H1 (cell line): ENCODE data around the gene DPH1. TPM values are rescaled to one million over a fixed set of nuclear protein-coding genes. Genes with fewer than 3 reads are reported as not detected.

Source experiments
- CTCF ChIA-PET: fragments of 300-600 bp; sonication (Branson Sonifier 250); formaldehyde crosslinking; loops from one replicate; lab custom pipeline; 2021; ENCODE audit not compliant: partially characterized antibody; lab: Charles Lee
- POLR2A ChIA-PET: fragments of 300-600 bp; sonication (Branson Sonifier 250); formaldehyde crosslinking; loops from one replicate; lab custom pipeline; 2021; ENCODE audit warnings: inconsistent platforms; ENCODE audit not compliant: partially characterized antibody; lab: Charles Lee
- DNase-seq, 2 experiments: peaks; one replicate each; pipeline versions ENCODE4 v3.0.0 to v3.0.0-alpha.2; 2010 to 2022; ENCODE audit warnings: low spot score in 2 of 2, low read depth in 1 of 2, mixed read lengths in 1 of 2
- FAIRE-seq: peaks from 2 replicates; lab custom pipeline; 2011; peaks lifted over from hg19 to GRCh38; lab: Jason Lieb, UNC
- H2AFZ ChIP-seq: 2 replicates; pipeline ENCODE4 v1.8.1; 2012; ENCODE audit warnings: low read length, inconsistent platforms
- H2AK5ac ChIP-seq: 2 replicates; pipeline ENCODE4 v1.6.1; 2013; ENCODE audit warnings: low read depth, low read length
- H2BK120ac ChIP-seq: replicated peaks from 2 replicates; pipeline ENCODE3; 2013; ENCODE audit warnings: low read depth, low read length, inconsistent platforms
- H2BK12ac ChIP-seq: 2 replicates; pipeline ENCODE4 v1.6.1; 2013; ENCODE audit warnings: low read depth, low read length
- H2BK15ac ChIP-seq: 2 replicates; pipeline ENCODE4 v1.6.1; 2013; ENCODE audit warnings: low read length
- H2BK20ac ChIP-seq: 2 replicates; pipeline ENCODE4 v1.6.1; 2013; ENCODE audit warnings: low read length
- H2BK5ac ChIP-seq: 2 replicates; pipeline ENCODE4 v1.6.1; 2013; ENCODE audit warnings: low read depth, low read length
- H3K14ac ChIP-seq: 2 replicates; pipeline ENCODE4 v1.6.1; 2013; ENCODE audit warnings: inconsistent platforms; ENCODE audit not compliant: insufficient read length
- H3K18ac ChIP-seq: 2 replicates; pipeline ENCODE4 v1.6.1; 2013; ENCODE audit warnings: low read length; ENCODE audit errors: extremely low read depth
- H3K23ac ChIP-seq: 2 replicates; pipeline ENCODE4 v1.6.1; 2013; ENCODE audit warnings: inconsistent platforms; ENCODE audit not compliant: insufficient read length
- H3K23me2 ChIP-seq: 2 replicates; pipeline ENCODE4 v1.6.1; 2013; ENCODE audit warnings: low read depth, low read length
- H3K27ac ChIP-seq: 2 replicates; pipeline ENCODE4 v1.6.1; 2011; ENCODE audit warnings: low read depth, low read length, inconsistent platforms
- H3K27me3 ChIP-seq, 4 experiments: replicated peaks in 1 of 4; 1 replicate in 1 of 4; 2 replicates in 3 of 4; pipeline versions ENCODE4 v1.6.1 to v1.8.1; 2011 to 2013; ENCODE audit warnings: low read length in 3 of 4, mild to moderate bottlenecking in 3 of 4, inconsistent platforms in 2 of 4, mixed read lengths in 2 of 4, moderate library complexity in 1 of 4; ENCODE audit not compliant: control insufficient read depth in 3 of 4, insufficient read depth in 3 of 4; ENCODE audit errors: extremely low read depth in 1 of 4
- H3K36me3 ChIP-seq, 4 experiments: 2 replicates each; pipeline versions ENCODE4 v1.6.1 to v1.8.1; 2011 to 2013; ENCODE audit warnings: mild to moderate bottlenecking in 4 of 4, low read length in 3 of 4, moderate library complexity in 2 of 4, control low read depth in 1 of 4, inconsistent platforms in 1 of 4; ENCODE audit not compliant: insufficient read depth in 4 of 4, control insufficient read depth in 2 of 4
- H3K4ac ChIP-seq: replicated peaks from 2 replicates; pipeline ENCODE3; 2013; ENCODE audit warnings: low read length, low read depth, mixed read lengths, inconsistent platforms; ENCODE audit not compliant: insufficient read length
- H3K4me1 ChIP-seq, 4 experiments: replicated peaks in 1 of 4; 1 replicate in 1 of 4; 2 replicates in 3 of 4; pipeline versions ENCODE4 v1.6.1 to v1.8.1; 2011 to 2013; ENCODE audit warnings: low read length in 3 of 4, inconsistent platforms in 2 of 4, mixed read lengths in 1 of 4; ENCODE audit not compliant: insufficient read depth in 4 of 4, control insufficient read depth in 3 of 4
- H3K4me2 ChIP-seq, 2 experiments: 2 replicates each; pipeline versions ENCODE4 v1.6.1 to v1.8.1; 2011 to 2013; ENCODE audit warnings: low read depth in 2 of 2, low read length in 2 of 2, control low read depth in 1 of 2, inconsistent platforms in 1 of 2, mild to moderate bottlenecking in 1 of 2; ENCODE audit not compliant: insufficient read depth in 1 of 2
- H3K4me3 ChIP-seq, 4 experiments: fragments of 200-600, 300-600 bp in 1 of 4; sonication (generic), shearing (Covaris generic), sonication (Bioruptor Twin) in 1 of 4; 2 replicates each; pipeline versions ENCODE4 v1.5.1 to v1.8.1; 2011 to 2016; ENCODE audit warnings: low read length in 4 of 4, low read depth in 3 of 4, control low read depth in 2 of 4, inconsistent platforms in 2 of 4, mild to moderate bottlenecking in 2 of 4, mixed read lengths in 1 of 4, moderate library complexity in 1 of 4; ENCODE audit not compliant: insufficient read depth in 2 of 4; ENCODE audit errors: extremely low read depth in 1 of 4
- H3K56ac ChIP-seq: replicated peaks from 2 replicates; pipeline ENCODE3; 2013; ENCODE audit warnings: low read depth, mild to moderate bottlenecking, mixed read lengths, low read length, inconsistent platforms; ENCODE audit not compliant: insufficient read length
- H3K79me1 ChIP-seq: 2 replicates; pipeline ENCODE4 v1.6.1; 2013; ENCODE audit warnings: low read depth, low read length, control low read depth
- H3K79me2 ChIP-seq, 2 experiments: 2 replicates each; pipeline versions ENCODE4 v1.6.1 to v1.8.1; 2012 to 2013; ENCODE audit warnings: low read length in 2 of 2, mild to moderate bottlenecking in 2 of 2, inconsistent platforms in 1 of 2; ENCODE audit not compliant: insufficient read depth in 2 of 2, control insufficient read depth in 1 of 2
- H3K9ac ChIP-seq, 4 experiments: replicated peaks in 1 of 4; 1 replicate in 1 of 4; 2 replicates in 3 of 4; pipeline versions ENCODE4 v1.6.1 to v1.8.1; 2011 to 2013; ENCODE audit warnings: low read depth in 3 of 4, low read length in 3 of 4, control low read depth in 2 of 4, mild to moderate bottlenecking in 2 of 4, moderate library complexity in 2 of 4, inconsistent platforms in 1 of 4; ENCODE audit errors: extremely low read depth in 1 of 4
- H3K9me3 ChIP-seq, 2 experiments: 2 replicates each; pipeline versions ENCODE4 v1.6.1 to v1.8.1; 2012 to 2013; ENCODE audit warnings: mild to moderate bottlenecking in 2 of 2, moderate library complexity in 2 of 2, control low read depth in 1 of 2, inconsistent platforms in 1 of 2, low read depth in 1 of 2, low read length in 1 of 2, mixed read lengths in 1 of 2; ENCODE audit not compliant: insufficient read depth in 2 of 2
- H4K20me1 ChIP-seq, 2 experiments: replicated peaks in 1 of 2; 2 replicates each; pipeline versions ENCODE3 to v1.8.1; 2011 to 2013; ENCODE audit warnings: inconsistent platforms in 2 of 2, low read length in 2 of 2, mild to moderate bottlenecking in 1 of 2; ENCODE audit not compliant: insufficient read depth in 2 of 2, control insufficient read depth in 1 of 2
- H4K5ac ChIP-seq: 2 replicates; pipeline ENCODE4 v1.6.1; 2013; ENCODE audit warnings: low read length, low read depth, mixed read lengths, inconsistent platforms; ENCODE audit not compliant: insufficient read length
- H4K8ac ChIP-seq: 2 replicates; pipeline ENCODE4 v1.8.0; 2013; ENCODE audit warnings: mild to moderate bottlenecking, moderate library complexity, low read length, inconsistent platforms; ENCODE audit not compliant: insufficient read depth; ENCODE audit errors: extremely low read depth
- H4K91ac ChIP-seq: replicated peaks from 2 replicates; pipeline ENCODE3; 2013; ENCODE audit warnings: low read length, mixed read lengths, inconsistent platforms; ENCODE audit not compliant: insufficient read length
- CTCF ChIP-seq, 3 experiments: IDR thresholded peaks; 1 replicate in 2 of 3; 2 replicates in 1 of 3; pipeline versions ENCODE4 v1.5.1 to v1.6.1; 2011; ENCODE audit warnings: low read length in 3 of 3, mild to moderate bottlenecking in 3 of 3, inconsistent platforms in 2 of 3, low read depth in 1 of 3, moderate library complexity in 1 of 3; ENCODE audit not compliant: insufficient read depth in 1 of 3; ENCODE audit errors: control extremely low read depth in 1 of 3
- EGR1 ChIP-seq: IDR thresholded peaks from 2 replicates; pipeline ENCODE4 v1.6.1; 2011; ENCODE audit warnings: low read depth, low read length, borderline replicate concordance
- JUND ChIP-seq: IDR thresholded peaks from 2 replicates; pipeline ENCODE4 v1.6.1; 2011; ENCODE audit warnings: mild to moderate bottlenecking, improper control_type of control experiment, low read length
- KDM4A ChIP-seq: IDR thresholded peaks from one replicate; pipeline ENCODE4 v1.7.1; 2012; ENCODE audit warnings: low read depth, mild to moderate bottlenecking, moderate library complexity, low read length, inconsistent platforms; ENCODE audit not compliant: severe bottlenecking
- POU5F1 ChIP-seq: IDR thresholded peaks from 2 replicates; pipeline ENCODE4 v1.6.1; 2011; ENCODE audit warnings: low read depth, mild to moderate bottlenecking, low read length, moderate library complexity
- SP4 ChIP-seq: IDR thresholded peaks from 2 replicates; pipeline ENCODE4 v1.6.1; 2012; ENCODE audit warnings: low read length, inconsistent platforms
- SRF ChIP-seq: IDR thresholded peaks from 2 replicates; pipeline ENCODE4 v1.6.1; 2011; ENCODE audit warnings: mild to moderate bottlenecking, low read depth, low read length, moderate library complexity
- TAF1 ChIP-seq: IDR thresholded peaks from 2 replicates; pipeline ENCODE4 v1.6.1; 2011; ENCODE audit warnings: mild to moderate bottlenecking, low read depth, low read length
- TAF7 ChIP-seq: optimal IDR thresholded peaks from 2 replicates; pipeline ENCODE3; 2011; ENCODE audit warnings: low read depth, mild to moderate bottlenecking, inconsistent platforms, low read length, moderate library complexity, borderline replicate concordance
- ZNF274 ChIP-seq: IDR thresholded peaks from 2 replicates; pipeline ENCODE4 v1.7.0; 2012; ENCODE audit warnings: low read length, borderline replicate concordance; ENCODE audit errors: extremely low read depth
- WGBS, 2 experiments: shearing (Covaris generic) in 1 of 2; methylation state at CpG; one replicate each; pipeline versions ENCODE4 v1.1.6 to v1.1.7; 2013 to 2015; ENCODE audit warnings: low lambda C conversion rate in 2 of 2, mixed read lengths in 2 of 2, inconsistent platforms in 1 of 2, low coverage in 1 of 2, missing lambda C conversion rate in 1 of 2; ENCODE audit not compliant: insufficient replicate concordance in 2 of 2, insufficient coverage in 1 of 2, insufficient read length in 1 of 2; ENCODE audit errors: extremely low coverage in 1 of 2, missing lambda C conversion rate in 1 of 2; 5-methylcytosine and 5-hydroxymethylcytosine counted together
- polyA plus RNA-seq, 7 experiments: library from polyadenylated mRNA; depleted of rRNA in 3 of 7; stranded (reverse) in 5 of 7; unstranded in 2 of 7; fragments of >200 nt in 5 of 7; fragments of 200-250 nt in 2 of 7; gene quantifications; 1 replicate in 5 of 7; 2 replicates in 1 of 7; 4 replicates in 1 of 7; pipeline versions ENCODE4 v1.2.1 to v1.2.3, GENCODE V29; 2011 to 2013; ENCODE audit warnings: missing spikeins in 2 of 7, mixed read lengths in 2 of 7
- total RNA-seq: library from RNA; stranded (reverse); fragmentation: NEBNext Ultra II Directional; extraction: Animal tissue kit (Norgen Biotek cat#: 25700); gene quantifications from 2 replicates; pipeline ENCODE4 v1.2.1, GENCODE V29; 2021

The DPH1 gene
- total and polyA plus RNA-seq, 2 of the 8 experiments (the other 6 are each of a cell fraction or from before 2014, with no cell fraction given): 24.9 to 30.0 TPM

DNA sequence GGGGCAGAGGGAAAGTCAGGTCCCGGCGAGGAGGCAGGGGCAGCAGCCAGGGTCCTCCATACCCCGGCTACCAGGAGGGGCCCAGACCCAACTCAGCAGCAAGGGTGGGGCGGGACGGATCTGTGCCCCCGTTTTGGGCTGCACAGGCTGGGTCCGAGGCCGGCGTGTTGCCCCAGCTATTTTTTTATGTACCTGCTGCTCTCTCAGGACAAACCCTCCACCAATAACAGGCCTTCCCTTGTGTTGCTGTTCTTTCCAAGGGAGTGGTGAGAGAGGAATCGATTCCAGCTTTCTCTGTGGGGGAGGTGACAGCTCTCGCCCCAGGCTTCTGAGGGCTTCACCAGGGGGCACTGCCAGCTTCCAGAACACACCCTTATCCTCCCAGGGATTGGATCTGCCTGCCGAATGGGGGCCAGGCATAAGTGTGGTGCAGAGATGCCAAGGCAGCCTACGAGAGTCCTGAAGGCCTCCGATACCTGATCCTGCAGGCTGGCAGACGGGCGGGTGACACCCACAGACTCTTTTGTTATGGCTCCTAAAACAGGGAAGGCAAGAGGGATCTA, 27.1 kb upstream of the DPH1 start:
- no peak overlapping the region for H2AFZ ChIP-seq
- H2BK5ac ChIP-seq: no peak overlapping the region
- no peak overlapping the region for H2BK120ac ChIP-seq
- no peak overlapping the region for H2BK12ac ChIP-seq
- H3K56ac ChIP-seq: no peak overlapping the region
- no peak overlapping the region for H3K27ac ChIP-seq
- TF ChIP-seq ZNF274: no peak
- TF ChIP-seq EGR1: no peak
- TF ChIP-seq KDM4A: no peak
- TF ChIP-seq TAF7: no peak
- TF ChIP-seq CTCF (IDR thresholded peaks at IDR 0.05; ENCODE audit: control extremely low read depth in 1 of 3, insufficient read depth in 1 of 3, low read depth in 1 of 3, low read length in 3 of 3): no peak
- no peak for TF ChIP-seq POU5F1
- TF ChIP-seq JUND: no peak
- TF ChIP-seq TAF1: no peak
- TF ChIP-seq SRF: no peak
- TF ChIP-seq SP4: no peak
- no peak overlapping the region for H4K5ac ChIP-seq
- H3K4me2 ChIP-seq: 0 out of 4 replicates have a peak overlapping the region, but pooled peaks of 1 of the 2 experiments have one; percentile 6
- no peak overlapping the region for H2BK20ac ChIP-seq
- H4K20me1 ChIP-seq: no peaks in the 10 kb centered on the region
- ChIA-PET POLR2A (interaction anchor here (0.6 kb wide), 1 partner anchor 98 kb away, joined by 3 read pairs; no protein-coding TSS in a partner anchor), CTCF (interaction anchor here (0.7 to 1.3 kb wide), 5 partner anchors 17 to 935 kb away, joined by 3 to 4 read pairs (median 3); no protein-coding TSS in a partner anchor)
- no peak overlapping the region for H4K91ac ChIP-seq
- peaks cover 8 to 18% (median 17%) of the 10 kb centered on the region in 4 experiments for H3K27me3 ChIP-seq
- no peak overlapping the region for H3K9ac ChIP-seq
- peaks cover 0 to 15% (median 3%) of the 10 kb centered on the region in 4 experiments; a peak in 6 of 7 replicates for H3K4me1 ChIP-seq
- H4K8ac ChIP-seq: no peak overlapping the region; the same call in 1 of the 2 replicates
- H3K9me3 ChIP-seq: no peaks in the 10 kb centered on the region
- no peak overlapping the region for H3K4me3 ChIP-seq
- WGBS, 2 experiments: 84% methylated on average over 16 of the region's 16 CpGs; no CpG with 5 or more reads in 1 of the 2 experiments
- H3K79me2 ChIP-seq: no peaks in the 10 kb centered on the region
- FAIRE-seq (no peak), DNase-seq (no peak)
- no peak overlapping the region for H3K4ac ChIP-seq
- no peak overlapping the region for H2AK5ac ChIP-seq
- H2BK15ac ChIP-seq: no peak overlapping the region
- H3K23me2 ChIP-seq: peaks cover 4% of the 10 kb centered on the region; the same call in 1 of the 2 replicates
- no peaks in the 10 kb centered on the region for H3K36me3 ChIP-seq
- H3K79me1 ChIP-seq: no peaks in the 10 kb centered on the region
- H3K18ac ChIP-seq: no peak overlapping the region; the same call in none of the 2 replicates
- no peak overlapping the region for H3K14ac ChIP-seq
- H3K23ac ChIP-seq: no peak overlapping the region
